Renal cortex interstitium (tissue), 11 donors: ENCODE measurements around the gene RHBDF1. TPM values are rescaled to one million over a fixed set of nuclear protein-coding genes. Genes with fewer than 3 reads are reported as not detected.
"Not testable (repeated sequence)": the region's sequence is repeated elsewhere in the genome, so short reads cannot be mapped to it uniquely, and the experiment has no call there.

Experiments used
- DNase-seq, 11 donors: peaks; one replicate each; pipeline ENCODE4 v3.0.0-alpha.2; 2013; ENCODE audit warnings: low read depth in 9 of 11, low spot score in 4 of 11; ENCODE audit errors: extremely low read depth in 1 of 11
- polyA plus RNA-seq, 3 donors: library from polyadenylated mRNA; unstranded; fragments of 120-200 nt; gene quantifications; one replicate each; pipeline ENCODE4 v1.2.1, GENCODE V29; 2013; ENCODE audit not compliant: insufficient read length in 3 of 3

RHBDF1 gene
- polyA plus RNA-seq, 3 donors: 22.0 to 30.6 (median 25.7) TPM

GRCh38 chr16:25926-26348 lies 46.5 kb downstream of the RHBDF1 start:
- not testable (repeated sequence) for DNase-seq

DNA sequence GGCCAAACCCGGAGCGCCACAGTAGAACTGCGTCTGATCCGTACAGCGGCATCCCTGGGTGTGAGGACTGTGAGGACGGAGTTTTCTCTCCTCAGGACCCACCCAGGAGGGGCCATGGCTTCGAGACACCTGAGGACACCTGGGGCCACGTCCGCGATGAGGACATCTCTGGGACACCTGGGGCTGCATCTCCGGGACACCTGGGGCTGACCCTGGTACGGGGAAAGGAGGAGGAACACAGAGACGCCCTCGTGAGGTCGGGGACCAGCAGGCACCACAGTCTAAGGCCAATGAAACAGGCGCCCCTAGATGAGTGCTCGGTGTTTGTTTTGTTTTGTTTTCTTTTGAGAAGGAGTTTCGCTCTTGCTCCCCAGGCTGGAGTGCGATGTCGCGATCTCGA lies 48.3 kb downstream of the RHBDF1 start:
- DNase-seq: not testable (repeated sequence)

- DNase-seq: not testable (repeated sequence)
Observed at GRCh38 chr16:20886-21285, 51.5 kb downstream of the RHBDF1 start.

DNA sequence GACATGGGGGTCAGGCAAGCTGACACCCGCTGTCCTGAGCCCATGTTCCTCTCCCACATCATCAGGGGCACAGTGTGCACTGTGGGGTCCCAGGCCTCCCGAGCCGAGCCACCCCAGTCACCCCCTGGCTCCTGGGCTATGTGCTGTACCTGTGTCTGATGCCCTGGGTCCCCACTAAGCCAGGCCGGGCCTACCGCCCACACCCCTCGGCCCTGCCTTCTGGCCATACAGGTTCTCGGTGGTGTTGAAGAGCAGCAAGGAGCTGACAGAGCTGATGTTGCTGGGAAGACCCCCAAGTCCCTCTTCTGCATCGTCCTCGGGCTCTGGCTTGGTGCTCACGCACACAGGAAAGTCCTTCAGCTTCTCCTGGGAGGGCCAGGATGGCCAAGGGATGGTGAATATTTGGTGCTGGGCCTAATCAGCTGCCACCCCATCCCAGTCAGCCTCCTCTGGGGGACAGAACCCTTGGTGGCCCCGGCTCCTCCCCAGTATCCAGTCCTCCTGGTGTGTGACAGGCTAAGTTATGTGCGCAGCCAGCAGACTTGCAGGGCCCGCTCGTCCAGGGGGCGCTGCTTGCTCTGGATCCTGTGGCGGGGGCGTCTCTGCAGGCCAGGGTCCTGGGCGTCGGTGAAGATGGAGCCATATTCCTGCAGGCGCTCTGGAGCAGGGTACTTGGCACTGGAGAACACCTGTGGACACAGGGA lies 55.2 kb downstream of the RHBDF1 start:
- not testable (repeated sequence) for DNase-seq

DNA sequence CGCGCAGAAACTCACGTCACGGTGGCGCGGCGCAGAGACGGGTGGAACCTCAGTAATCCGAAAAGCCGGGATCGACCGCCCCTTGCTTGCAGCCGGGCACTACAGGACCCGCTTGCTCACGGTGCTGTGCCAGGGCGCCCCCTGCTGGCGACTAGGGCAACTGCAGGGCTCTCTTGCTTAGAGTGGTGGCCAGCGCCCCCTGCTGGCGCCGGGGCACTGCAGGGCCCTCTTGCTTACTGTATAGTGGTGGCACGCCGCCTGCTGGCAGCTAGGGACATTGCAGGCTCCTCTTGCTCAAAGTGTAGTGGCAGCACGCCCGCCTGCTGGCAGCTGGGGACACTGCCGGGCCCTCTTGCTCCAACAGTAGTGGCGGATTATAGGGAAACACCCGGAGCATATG lies 61.7 kb downstream of the RHBDF1 start:
- DNase-seq: not testable (repeated sequence)

DNA sequence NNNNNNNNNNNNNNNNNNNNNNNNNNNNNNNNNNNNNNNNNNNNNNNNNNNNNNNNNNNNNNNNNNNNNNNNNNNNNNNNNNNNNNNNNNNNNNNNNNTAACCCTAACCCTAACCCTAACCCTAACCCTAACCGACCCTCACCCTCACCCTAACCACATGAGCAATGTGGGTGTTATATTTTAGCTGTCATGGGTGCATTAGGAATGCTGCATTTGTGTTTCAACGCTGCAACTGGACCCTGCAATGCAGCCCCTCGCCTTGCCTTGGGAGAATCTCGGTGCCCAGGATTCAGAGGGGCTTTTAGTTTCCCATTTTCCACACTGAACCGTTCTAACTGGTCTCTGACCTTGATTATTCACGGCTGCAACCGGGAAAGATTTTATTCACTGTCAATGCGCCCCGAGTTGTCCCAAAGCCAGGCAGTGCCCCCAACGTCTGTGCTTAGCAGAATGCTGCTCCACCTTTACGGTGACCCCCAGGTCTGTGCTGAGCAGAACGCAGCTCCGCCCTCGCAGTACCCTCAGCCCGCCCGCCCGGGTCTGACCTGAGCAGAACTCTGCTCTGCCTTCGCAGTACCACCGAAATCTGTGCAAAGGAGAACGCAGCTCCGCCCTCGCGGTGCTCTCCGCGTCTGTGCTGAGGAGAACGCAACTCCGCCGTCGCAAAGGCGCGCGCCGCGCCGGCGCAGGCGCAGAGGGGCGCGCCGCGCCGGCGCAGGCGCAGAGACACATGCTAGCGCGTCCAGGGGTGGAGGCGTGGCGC lies 62.3 kb downstream of the RHBDF1 start:
- no peak for DNase-seq

Other genes with a start within 250 kb of the RHBDF1 start
- gene POLR3K, start 19.0 kb downstream of the RHBDF1 start, polyA plus RNA-seq: 10 to 100 TPM; 11.4 to 14.6 (median 12.5) TPM
- gene SNRNP25, start 18.8 kb downstream of the RHBDF1 start, polyA plus RNA-seq: 10 to 100 TPM; 36.0 to 47.0 (median 36.2) TPM
- 10 to 100 TPM; 15.3 to 27.1 (median 26.7) TPM for gene MPG, start 5.6 kb upstream of the RHBDF1 start, polyA plus RNA-seq
- gene NPRL3, start 66.0 kb upstream of the RHBDF1 start, polyA plus RNA-seq: 10 to 100 TPM; 28.6 to 31.4 (median 31.2) TPM
- 1 to 10 TPM in 2 of 3 donors, not detected in 1; 1.4 to 1.6 TPM for gene HBZ, start 80.0 kb upstream of the RHBDF1 start, polyA plus RNA-seq
- gene HBM, start 93.3 kb upstream of the RHBDF1 start, polyA plus RNA-seq: 1 to 10 TPM; 5.0 to 5.2 (median 5.0) TPM
- 1,000 to 10,000 TPM in 2 of 3 donors, 100 to 1,000 TPM in 1; 873 to 1,661 (median 1,303) TPM for gene HBA2, start 100.2 kb upstream of the RHBDF1 start, polyA plus RNA-seq
- gene HBA1, start 104.0 kb upstream of the RHBDF1 start, polyA plus RNA-seq: 1,000 to 10,000 TPM in 1 of 3 donors, 100 to 1,000 TPM in 2; 591 to 1,202 (median 749) TPM
- gene HBQ1, start 107.8 kb upstream of the RHBDF1 start, polyA plus RNA-seq: under 1 TPM; 0.67 to 0.98 (median 0.78) TPM
- 100 to 1,000 TPM; 120 to 175 (median 128) TPM for gene LUC7L, start 156.8 kb upstream of the RHBDF1 start, polyA plus RNA-seq
- 10 to 100 TPM; 72.6 to 86.1 (median 82.5) TPM for gene FAM234A, start 162.2 kb upstream of the RHBDF1 start, polyA plus RNA-seq
- 1 to 10 TPM in 2 of 3 donors, under 1 TPM in 1; 0.89 to 2.2 (median 2.0) TPM for gene RGS11, start 203.3 kb upstream of the RHBDF1 start, polyA plus RNA-seq
- gene ARHGDIG, start 208.0 kb upstream of the RHBDF1 start, polyA plus RNA-seq: 1 to 10 TPM; 1.3 to 6.1 (median 2.6) TPM
- gene PDIA2, start 210.5 kb upstream of the RHBDF1 start, polyA plus RNA-seq: 1 to 10 TPM in 2 of 3 donors, under 1 TPM in 1; 0.73 to 2.5 (median 1.6) TPM